DMS 273 (cell line): ENCODE data around the gene CPXM2.

ENCODE experiments used
- DNase-seq: peaks from one replicate; lab custom pipeline; 2025; ENCODE audit not compliant: unreplicated experiment; lab: John Stamatoyannopoulos, UW

Gene CPXM2

GRCh38 chr10:123852411-123852951, 39.1 kb downstream of the CPXM2 start:
- no peak for DNase-seq

GRCh38 chr10:123848564-123849457, 42.8 kb downstream of the CPXM2 start:
- DNase-seq: no peak

- DNase-seq: no peak
Measured at GRCh38 chr10:123847686-123848432, 43.7 kb downstream of the CPXM2 start.

DNA sequence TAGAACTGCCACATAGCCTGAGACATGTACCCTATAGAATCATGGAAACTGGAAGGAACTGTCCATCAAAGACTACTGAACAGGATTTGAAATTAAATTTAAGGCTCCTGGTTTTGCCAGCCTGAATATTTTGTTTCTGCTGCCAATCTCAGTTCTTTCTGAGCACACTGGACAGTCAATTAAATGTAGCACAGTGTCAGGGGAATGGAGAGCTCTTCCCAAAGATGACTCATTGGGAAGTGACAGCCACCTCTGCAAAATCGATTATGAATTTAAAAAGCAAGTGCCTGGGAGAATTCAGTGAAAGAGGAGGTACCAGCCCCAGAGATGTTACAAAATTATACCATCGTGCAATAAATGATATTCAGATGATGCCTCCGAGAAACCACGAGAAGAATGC, 47.8 kb downstream of the CPXM2 start:
- no peak for DNase-seq

DNA sequence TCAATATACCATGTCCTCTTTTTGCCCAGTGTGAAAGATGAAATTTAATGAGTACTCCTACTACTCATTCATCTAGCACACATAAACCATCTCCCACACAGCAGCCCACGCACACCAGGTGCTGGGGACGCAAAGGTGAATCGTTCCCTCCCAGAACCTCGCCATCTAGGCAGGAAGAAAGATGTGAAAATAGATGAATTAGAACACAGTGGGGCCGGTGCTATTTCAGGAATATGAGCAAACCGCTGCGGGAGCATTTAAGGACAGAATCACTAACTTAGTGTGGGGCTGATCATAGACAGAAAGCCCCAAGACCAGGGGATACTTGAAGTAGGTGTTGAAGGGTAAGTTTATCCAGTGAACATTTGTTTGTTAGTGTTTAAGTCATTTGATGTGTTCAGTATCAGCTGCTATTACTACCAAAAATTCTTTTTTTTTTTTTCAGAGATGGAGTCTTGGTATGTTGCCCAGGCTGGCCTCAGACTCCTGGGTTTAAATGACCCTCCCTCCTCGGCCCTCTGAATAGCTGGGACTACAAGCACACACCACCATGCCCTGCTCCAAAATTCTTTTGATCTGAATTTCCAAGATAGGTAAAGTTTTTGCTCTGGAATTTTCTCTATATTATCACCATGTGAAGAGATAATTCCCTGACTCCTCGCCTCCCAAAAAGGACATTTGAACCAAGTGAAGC, 48.8 kb downstream of the CPXM2 start:
- DNase-seq: no peak

- DNase-seq: no peak
Measured at GRCh38 chr10:123841560-123841959, 50.0 kb downstream of the CPXM2 start.

DNA sequence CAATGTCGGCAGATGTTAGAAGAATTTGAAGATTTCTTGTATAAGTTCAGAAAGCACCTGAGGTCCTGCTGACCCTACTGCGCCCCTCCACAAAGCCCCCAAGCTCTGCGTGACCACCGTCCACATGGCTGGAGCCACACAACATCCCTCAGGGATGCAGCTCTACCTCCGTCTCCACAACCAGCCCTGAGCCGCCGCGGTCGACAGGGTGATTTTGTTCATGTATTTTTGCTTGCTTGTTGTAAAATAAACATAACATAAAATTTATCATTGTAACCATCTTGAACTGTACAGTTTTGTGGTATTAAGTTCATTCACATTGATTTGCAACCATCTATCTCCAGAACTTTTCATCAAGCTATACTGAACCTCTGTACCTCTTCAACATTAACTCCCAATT, 50.5 kb downstream of the CPXM2 start:
- no peak for DNase-seq

DNA sequence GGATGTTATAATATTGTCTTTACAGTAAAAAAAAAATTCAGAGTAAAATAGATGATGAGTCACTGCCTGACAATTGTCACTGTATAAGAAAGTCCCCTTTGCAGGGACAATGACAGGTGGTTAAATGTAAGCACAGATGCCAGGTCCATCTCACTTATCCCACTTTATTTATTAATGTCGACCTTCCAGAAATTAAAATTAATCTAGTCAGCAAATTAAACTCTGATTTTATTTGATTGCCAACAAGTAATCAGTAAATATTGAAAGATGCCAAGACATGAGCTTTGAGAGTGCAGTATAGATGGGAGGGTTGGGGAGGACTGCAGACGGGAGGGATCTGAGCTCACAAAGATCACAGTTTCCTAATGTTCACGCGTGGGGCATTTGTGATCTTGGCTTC, 50.9 kb downstream of the CPXM2 start:
- no peak for DNase-seq

- DNase-seq: no peak
Measured at GRCh38 chr10:123838596-123839310, 52.9 kb downstream of the CPXM2 start.

DNA sequence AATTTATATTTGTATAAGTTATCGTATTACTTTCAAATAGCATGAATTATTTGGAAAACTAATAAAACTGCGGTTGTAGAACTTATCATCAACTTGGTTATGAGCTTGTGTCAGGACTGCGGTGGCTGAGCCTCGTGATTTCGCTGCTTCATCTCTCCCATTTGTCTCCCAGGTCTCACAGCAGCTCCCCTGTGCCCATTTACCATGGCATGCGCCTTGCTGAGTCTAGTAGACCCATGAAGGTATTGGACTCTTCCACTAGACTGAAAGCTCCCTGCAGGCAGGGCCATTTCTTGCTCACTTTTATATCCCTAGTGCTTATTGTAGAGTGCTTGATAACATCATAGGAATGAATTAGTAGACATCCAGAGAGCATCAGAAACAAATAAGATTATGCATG, 53.9 kb downstream of the CPXM2 start:
- no peak for DNase-seq

GRCh38 chr10:123836418-123837145, 55.0 kb downstream of the CPXM2 start:
- DNase-seq: no peak

DNA sequence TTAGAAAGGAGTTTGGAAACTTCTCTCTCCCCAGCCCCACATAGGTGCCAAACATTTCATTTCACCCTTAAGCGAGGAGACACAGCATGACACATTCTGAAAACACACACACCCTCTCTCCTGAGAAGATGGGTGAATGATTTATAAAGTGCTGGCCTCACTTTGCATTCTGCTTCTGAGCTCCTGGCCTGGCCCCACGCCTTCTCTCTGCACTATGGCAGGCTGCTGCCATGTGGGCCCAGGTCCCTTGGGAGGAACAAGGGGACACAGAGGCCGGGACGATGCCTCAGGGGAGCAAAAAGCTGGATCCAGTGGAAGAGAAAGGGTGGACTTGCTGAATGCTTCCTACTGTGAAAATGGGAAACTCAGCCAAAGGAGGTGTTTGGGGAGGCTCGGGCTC, 56.0 kb downstream of the CPXM2 start:
- no peak for DNase-seq

DNA sequence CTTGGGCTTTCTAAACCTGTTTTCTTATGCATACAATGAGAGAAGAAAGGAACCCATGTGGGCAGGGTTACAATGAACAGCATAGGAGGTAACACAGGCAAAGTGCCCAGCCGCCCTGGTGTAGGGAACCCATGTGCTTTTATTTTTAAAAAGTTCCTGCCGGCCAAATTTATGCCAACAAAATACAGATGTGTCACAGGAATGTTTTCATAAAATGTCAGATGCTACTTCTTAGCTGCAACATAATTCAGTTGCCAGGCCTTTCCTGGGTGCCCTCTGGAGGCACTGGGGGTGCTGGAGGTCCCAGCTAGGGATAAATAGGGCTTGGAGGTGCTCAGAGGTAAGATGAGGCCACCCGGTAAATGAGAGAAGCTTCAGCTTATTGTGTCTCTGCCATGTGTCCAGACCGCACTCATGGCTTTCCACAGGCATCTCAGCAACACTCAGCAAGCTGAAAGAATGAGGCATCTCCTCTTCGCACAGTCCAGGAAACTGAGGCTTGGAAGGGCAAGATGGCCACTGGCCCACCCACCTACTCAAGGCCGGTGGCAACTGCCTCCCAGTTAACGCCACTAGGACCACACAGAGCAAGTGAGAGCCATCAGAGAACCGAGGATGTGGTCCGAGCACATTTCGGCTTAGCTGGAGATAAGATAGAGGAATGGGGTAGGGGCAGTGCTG, 58.3 kb downstream of the CPXM2 start:
- no peak for DNase-seq

- DNase-seq: no peak
Measured at GRCh38 chr10:123831259-123831658, 60.3 kb downstream of the CPXM2 start.

- no peak for DNase-seq
Measured at GRCh38 chr10:123821136-123821535, 70.5 kb downstream of the CPXM2 start.

GRCh38 chr10:123809632-123810031, 82.0 kb downstream of the CPXM2 start:
- DNase-seq: no peak

DNA sequence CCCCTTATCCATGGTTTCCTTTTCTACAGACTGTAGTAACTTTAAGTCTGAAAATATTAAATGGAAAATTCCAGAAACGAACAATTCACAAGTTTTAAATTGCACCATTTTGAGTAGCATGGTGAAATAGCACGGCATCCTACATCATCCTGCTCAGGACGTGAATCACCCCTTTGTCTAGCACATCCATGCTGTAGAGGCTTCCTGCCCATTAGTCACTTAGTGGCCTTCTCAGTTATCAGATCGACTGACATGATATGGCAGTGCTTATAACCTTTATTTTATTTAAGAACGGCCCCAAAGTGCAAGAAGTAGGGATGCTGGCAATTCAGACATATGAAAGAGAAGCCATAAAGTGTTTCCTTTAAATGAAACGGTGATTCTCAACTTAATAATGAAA, 82.7 kb downstream of the CPXM2 start:
- DNase-seq: no peak

- no peak for DNase-seq
Measured at GRCh38 chr10:123808286-123808685, 83.3 kb downstream of the CPXM2 start.

GRCh38 chr10:123807444-123808035, 84.1 kb downstream of the CPXM2 start:
- no peak for DNase-seq
